HepG2 (cell line): ENCODE measurements around the gene EEF2. TPM values are rescaled to one million over a fixed set of nuclear protein-coding genes. Genes with fewer than 3 reads are reported as not detected.

ENCODE experiments used
- ARID3A ChIP-seq: IDR thresholded peaks from 2 replicates; pipeline ENCODE4 v1.6.1; 2012; ENCODE audit warnings: low read depth, low read length, improper control_type of control experiment
- CEBPG ChIP-seq: IDR thresholded peaks from 2 replicates; pipeline ENCODE4 v1.6.1; 2016
- HCFC1 ChIP-seq: fragments of 150-350 bp; IDR thresholded peaks from 2 replicates; pipeline ENCODE4 v1.6.1; 2014; ENCODE audit warnings: low read depth, low read length
- PBX3 ChIP-seq: sonication (generic); formaldehyde crosslinking; IDR thresholded peaks from 2 replicates; pipeline ENCODE4 v1.8.1; 2023; ENCODE audit warnings: missing genetic modification reagents, inconsistent platforms, borderline replicate concordance
- POLR2AphosphoS2 ChIP-seq: IDR thresholded peaks from 2 replicates; pipeline ENCODE4 v1.6.1; 2011; ENCODE audit warnings: low read depth, low read length, improper control_type of control experiment
- PTBP1 ChIP-seq: fragments of 200-400 bp; formaldehyde crosslinking; IDR thresholded peaks from 2 replicates; pipeline ENCODE4 v1.6.1; 2018; ENCODE audit warnings: low read length, low read depth; ENCODE audit not compliant: poor library complexity, severe bottlenecking
- RBM39 ChIP-seq: fragments of 200-400 bp; formaldehyde crosslinking; IDR thresholded peaks from one replicate; pipeline ENCODE4 v1.6.1; 2018; ENCODE audit warnings: antibody characterized with exemption, mild to moderate bottlenecking, low read depth, low read length; ENCODE audit not compliant: poor library complexity, severe bottlenecking
- SP4 ChIP-seq: sonication (generic); formaldehyde crosslinking; IDR thresholded peaks from 2 replicates; pipeline ENCODE4 v1.8.1; 2023; ENCODE audit warnings: mild to moderate bottlenecking, missing genetic modification reagents
- TEAD2 ChIP-seq: sonication (generic); formaldehyde crosslinking; IDR thresholded peaks from 2 replicates; pipeline ENCODE4 v1.9.0; 2021; ENCODE audit warnings: missing genetic modification reagents
- TFDP2 ChIP-seq: sonication (generic); formaldehyde crosslinking; IDR thresholded peaks from 2 replicates; pipeline ENCODE4 v1.4.0; 2020; ENCODE audit warnings: missing genetic modification reagents
- TRIM24 ChIP-seq: sonication (generic); formaldehyde crosslinking; IDR thresholded peaks from 2 replicates; pipeline ENCODE4 v1.8.0; 2022; ENCODE audit warnings: mild to moderate bottlenecking, missing genetic modification reagents
- ZBTB38 ChIP-seq: sonication (generic); formaldehyde crosslinking; IDR thresholded peaks from 2 replicates; pipeline ENCODE4 v1.5.1; 2020; ENCODE audit warnings: mild to moderate bottlenecking, missing genetic modification reagents
- polyA plus RNA-seq, 8 experiments: library from polyadenylated mRNA; depleted of rRNA in 3 of 8; stranded (reverse) in 7 of 8; unstranded in 1 of 8; fragments of >200 nt; fragmentation: Illumina TruSeq in 4 of 8; extraction: Trizol in 4 of 8; gene quantifications; 2 replicates each; pipeline versions ENCODE4 v1.2.1 to v1.2.3, GENCODE V29; 2011 to 2016; ENCODE audit warnings: low read depth in 4 of 8, missing spikeins in 1 of 8, mixed read lengths in 1 of 8; ENCODE audit not compliant: insufficient read depth in 1 of 8
- total RNA-seq, 5 experiments: library from RNA; depleted of rRNA; stranded (reverse); fragments of >200 nt; fragmentation: Illumina TruSeq; extraction: Trizol; gene quantifications; 2 replicates each; pipeline ENCODE4 v1.2.3, GENCODE V29; 2016; ENCODE audit warnings: low read depth in 1 of 5
- TF ChIP-seq, protein P1 (sequence below): sonication (generic); formaldehyde crosslinking; IDR thresholded peaks from 2 replicates; pipeline ENCODE4 v1.4.0; 2020; ENCODE audit warnings: missing genetic modification reagents
- TF ChIP-seq, protein P2 (sequence below): sonication (generic); formaldehyde crosslinking; IDR thresholded peaks from 2 replicates; pipeline ENCODE4 v1.5.0; 2020; ENCODE audit warnings: missing genetic modification reagents, mild to moderate bottlenecking, borderline replicate concordance
- TF ChIP-seq, protein P3 (sequence below): IDR thresholded peaks from 2 replicates; pipeline ENCODE4 v1.6.1; 2016

EEF2 gene
- total and polyA plus RNA-seq, 2 of the 13 experiments (the other 11 are each of a cell fraction or from before 2014, with no cell fraction given), result 1,441 to 1,777 TPM

DNA sequence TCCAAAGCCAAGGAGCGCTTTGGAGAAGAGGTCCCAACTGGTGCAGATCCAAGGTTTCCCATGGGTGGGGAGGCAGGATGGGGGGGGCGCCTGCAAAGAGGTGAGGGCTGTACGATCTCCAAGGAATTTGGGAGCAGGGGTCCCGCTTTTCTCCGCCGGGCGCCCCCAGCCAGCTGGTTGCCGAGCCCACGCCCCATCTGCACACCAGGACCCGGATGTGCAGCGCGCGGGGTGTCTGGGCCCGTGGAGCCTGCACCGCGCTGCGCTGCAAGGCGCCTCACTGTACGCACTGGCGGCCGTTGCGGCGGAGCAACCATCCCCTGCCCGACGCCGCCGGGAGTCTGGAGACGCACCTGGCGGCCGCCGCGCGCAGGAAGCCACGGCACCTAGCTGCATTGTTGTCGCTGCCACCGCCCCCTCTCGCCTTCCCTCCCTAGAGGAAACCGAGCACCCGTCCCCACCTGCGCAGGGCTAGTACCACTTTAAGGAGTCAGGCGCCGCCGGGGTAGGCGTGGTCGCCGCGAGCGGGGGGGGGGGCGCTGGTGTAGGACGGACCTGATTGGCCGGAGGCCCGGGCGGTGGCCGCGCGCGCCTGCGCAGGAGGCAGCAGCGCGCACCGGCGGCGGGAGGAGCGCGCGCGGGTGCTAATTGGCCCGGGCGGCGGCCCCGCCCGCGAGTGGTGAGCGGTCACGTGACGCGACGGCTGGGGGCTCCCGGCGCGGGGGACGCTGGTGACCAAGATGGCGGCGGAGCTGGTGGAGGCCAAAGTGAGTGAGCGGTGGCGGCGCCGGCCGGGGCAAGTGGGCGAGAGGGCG is 22.0 kb upstream of the EEF2 start, which contains the start of gene PIAS4 (continued):
- TF ChIP-seq, protein P1, sequence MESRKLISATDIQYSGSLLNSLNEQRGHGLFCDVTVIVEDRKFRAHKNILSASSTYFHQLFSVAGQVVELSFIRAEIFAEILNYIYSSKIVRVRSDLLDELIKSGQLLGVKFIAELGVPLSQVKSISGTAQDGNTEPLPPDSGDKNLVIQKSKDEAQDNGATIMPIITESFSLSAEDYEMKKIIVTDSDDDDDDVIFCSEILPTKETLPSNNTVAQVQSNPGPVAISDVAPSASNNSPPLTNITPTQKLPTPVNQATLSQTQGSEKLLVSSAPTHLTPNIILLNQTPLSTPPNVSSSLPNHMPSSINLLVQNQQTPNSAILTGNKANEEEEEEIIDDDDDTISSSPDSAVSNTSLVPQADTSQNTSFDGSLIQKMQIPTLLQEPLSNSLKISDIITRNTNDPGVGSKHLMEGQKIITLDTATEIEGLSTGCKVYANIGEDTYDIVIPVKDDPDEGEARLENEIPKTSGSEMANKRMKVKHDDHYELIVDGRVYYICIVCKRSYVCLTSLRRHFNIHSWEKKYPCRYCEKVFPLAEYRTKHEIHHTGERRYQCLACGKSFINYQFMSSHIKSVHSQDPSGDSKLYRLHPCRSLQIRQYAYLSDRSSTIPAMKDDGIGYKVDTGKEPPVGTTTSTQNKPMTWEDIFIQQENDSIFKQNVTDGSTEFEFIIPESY, result 0 out of 2 replicates have a peak, but pooled peaks have one; percentile 50
- TF ChIP-seq POLR2AphosphoS2 (no peak), TRIM24 (CRISPR knock-in tag) (no peak), ZBTB38 (peak; percentile 88), ARID3A (no peak), RBM39 (peak; percentile 67), HCFC1 (peak; percentile 12; the same call in 1 of the 2 replicates), PBX3 (CRISPR knock-in tag) (no peak), TFDP2 (peak; percentile 65), SP4 (CRISPR knock-in tag) (peak; percentile 93), CEBPG (no peak), TEAD2 (CRISPR knock-in tag) (no peak), PTBP1 (no peak)
- TF ChIP-seq, protein P2, sequence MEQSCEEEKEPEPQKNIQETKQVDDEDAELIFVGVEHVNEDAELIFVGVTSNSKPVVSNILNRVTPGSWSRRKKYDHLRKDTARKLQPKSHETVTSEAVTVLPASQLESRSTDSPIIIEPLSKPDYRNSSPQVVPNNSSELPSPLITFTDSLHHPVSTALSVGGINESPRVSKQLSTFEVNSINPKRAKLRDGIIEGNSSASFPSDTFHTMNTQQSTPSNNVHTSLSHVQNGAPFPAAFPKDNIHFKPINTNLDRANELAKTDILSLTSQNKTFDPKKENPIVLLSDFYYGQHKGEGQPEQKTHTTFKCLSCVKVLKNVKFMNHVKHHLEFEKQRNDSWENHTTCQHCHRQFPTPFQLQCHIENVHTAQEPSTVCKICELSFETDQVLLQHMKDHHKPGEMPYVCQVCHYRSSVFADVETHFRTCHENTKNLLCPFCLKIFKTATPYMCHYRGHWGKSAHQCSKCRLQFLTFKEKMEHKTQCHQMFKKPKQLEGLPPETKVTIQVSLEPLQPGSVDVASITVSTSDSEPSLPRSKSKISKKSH (CRISPR knock-in tag), result no peak
- TF ChIP-seq, protein P3, sequence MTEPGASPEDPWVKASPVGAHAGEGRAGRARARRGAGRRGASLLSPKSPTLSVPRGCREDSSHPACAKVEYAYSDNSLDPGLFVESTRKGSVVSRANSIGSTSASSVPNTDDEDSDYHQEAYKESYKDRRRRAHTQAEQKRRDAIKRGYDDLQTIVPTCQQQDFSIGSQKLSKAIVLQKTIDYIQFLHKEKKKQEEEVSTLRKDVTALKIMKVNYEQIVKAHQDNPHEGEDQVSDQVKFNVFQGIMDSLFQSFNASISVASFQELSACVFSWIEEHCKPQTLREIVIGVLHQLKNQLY (CRISPR knock-in tag), result peak; percentile 22; the same call in 1 of the 2 replicates
